ENCODE data around the gene CRACDL.

CRACDL gene

DNA sequence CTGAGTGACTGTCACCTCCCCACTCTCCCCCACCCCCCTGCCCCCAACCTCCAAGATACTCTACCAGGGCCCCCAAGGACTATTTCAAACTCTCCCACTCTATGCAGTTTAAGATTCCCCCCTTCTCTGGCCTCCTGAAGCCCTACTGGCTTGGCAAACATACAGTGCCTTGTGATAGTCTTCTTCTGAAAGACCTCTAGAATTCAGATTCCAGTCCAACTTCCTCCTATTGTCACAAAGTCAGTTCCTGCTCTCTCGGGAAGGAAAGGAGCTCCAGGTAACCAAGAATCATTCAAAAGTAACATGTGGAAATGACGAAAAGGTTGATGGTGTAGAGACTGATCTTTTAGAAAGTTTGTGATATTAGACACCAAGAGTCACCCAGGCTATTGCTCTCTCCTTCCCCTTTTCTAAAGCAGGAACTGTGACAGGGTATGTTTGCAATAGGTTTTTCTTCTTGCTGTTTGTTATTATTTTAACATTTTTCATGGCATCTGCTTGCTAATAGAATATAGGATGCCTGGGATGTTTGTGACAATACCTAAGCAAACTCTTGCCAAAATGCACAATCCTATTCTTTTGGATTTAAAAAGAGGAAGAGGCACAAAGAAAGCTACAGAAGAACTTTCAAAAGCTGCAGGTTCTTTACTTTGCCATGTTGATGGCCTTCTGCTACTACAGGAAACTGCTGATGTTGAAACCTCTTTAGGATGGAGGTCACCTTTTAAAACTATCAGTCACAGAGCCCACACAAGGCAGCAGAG is 111.6 kb downstream of the CRACDL start:
- TF ChIP-seq, protein P1, sequence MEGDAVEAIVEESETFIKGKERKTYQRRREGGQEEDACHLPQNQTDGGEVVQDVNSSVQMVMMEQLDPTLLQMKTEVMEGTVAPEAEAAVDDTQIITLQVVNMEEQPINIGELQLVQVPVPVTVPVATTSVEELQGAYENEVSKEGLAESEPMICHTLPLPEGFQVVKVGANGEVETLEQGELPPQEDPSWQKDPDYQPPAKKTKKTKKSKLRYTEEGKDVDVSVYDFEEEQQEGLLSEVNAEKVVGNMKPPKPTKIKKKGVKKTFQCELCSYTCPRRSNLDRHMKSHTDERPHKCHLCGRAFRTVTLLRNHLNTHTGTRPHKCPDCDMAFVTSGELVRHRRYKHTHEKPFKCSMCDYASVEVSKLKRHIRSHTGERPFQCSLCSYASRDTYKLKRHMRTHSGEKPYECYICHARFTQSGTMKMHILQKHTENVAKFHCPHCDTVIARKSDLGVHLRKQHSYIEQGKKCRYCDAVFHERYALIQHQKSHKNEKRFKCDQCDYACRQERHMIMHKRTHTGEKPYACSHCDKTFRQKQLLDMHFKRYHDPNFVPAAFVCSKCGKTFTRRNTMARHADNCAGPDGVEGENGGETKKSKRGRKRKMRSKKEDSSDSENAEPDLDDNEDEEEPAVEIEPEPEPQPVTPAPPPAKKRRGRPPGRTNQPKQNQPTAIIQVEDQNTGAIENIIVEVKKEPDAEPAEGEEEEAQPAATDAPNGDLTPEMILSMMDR (IDR thresholded peaks at IDR 0.05) = no peak

DNA sequence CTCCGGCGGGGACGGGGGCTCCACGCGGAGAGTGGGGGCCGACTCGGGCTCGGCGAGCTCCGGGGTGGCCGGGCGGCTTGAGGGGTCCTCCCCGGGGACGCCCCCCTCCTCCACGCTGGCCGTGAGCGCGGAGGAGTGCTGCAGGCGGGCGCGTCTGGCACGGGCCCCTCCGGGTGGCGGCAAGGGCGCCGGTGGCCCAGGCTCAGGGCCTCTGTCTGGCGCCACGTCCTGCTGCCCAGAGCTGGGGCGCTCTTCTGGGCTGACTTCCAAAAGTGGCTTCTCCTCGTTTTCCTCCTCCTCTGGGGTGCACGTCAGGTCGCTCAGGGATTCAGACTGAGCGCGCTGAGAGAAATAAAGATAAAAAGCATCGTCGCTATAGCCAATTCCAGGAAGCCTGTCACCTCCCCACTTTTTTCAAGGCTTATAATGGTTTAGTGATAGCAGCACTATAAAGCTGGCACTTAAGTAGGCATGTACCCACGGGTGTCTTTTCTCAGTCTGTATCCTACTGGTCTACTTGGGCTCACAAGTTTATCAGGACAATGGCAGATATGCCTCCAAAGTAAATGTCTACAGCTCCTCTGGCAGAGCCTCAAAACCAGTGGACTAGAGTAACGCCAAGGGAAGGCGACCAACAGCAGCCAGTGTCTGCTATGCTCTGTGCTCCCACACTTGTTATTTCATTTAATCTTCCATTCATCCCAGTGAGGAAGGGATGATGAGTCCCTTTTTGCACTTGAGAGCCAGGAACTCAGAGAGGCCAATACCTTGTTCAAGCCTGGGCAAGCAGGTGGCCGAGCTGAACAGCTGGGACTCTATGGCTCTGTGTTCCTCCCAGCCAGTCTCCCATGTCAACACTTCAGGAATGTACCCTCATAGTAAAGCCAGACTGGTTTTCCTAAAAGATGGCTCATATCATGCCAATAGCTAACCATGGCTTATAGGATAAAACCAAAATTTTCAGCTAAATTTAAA is 112.5 kb downstream of the CRACDL start:
- TF ChIP-seq, protein P1 (IDR thresholded peaks at IDR 0.05) = no peak

DNA sequence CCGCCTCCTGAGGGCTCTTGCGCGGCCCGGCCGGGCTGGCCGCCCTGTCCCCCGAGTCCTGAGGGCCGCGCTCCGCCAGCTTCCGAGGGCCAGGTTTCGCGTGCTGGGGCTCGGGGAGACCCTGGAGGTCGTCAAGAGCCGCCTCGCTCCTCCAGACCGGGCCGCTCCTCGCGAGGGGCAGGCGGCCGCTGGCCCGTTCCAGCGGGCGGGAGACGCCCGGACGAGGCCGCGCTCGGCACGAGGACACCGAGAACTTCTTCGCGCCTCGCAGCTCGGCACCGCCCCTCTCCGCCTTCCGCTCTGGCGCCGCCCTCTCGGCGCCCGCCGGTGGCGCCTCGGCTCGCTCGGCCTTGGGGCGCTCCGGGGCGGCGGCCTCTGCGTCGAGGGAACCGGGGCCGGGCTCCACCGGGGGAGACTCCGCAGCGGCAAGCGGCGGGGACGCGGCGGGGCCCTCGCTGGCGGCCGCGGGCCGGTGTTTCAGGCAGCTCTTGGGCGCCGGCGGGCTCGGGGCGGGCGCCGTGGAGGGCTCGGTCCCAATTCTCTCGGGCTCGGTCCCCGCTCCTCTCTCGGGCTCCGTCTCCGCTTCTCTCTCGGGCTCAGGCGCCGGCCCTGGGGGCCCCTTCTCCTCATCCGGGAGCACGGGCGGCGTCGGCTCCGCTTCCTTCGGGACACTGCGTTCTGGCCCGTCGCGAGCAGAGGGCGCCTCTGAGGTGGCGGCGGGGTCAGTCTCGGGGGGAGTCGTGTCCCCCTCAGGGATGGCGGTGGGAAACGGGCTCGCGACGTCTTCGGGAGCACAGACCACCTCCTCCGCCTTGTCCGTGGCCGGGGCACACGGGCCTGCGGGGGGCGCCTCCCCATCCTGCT is 113.5 kb downstream of the CRACDL start:
- TF ChIP-seq, protein P1 (IDR thresholded peaks at IDR 0.05) = no peak

DNA sequence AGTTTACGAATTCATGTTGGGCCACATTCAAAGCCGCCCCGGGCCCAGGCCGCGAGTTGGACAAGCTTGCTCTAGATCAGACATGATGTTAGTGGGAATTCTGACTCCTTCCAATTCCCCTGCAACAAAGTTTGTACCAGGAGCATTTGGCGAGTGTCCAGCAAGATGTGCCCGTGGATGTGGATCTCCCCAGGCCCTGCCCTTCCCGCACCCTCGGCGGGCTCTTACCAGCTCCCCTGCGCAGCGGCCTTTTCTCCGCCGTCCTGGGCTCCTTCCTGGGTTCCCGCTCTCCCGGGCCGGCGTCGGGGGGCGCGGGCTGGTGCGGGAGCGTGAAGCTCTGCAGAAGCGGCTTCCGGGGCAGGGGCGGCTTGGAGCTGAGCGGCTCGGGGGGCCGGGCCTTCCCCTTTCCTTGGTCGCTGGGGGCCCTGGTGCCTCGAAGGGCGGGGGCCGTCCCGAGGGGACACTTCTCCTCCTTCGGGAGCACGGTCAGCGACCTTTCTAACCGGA is 114.3 kb downstream of the CRACDL start:
- TF ChIP-seq, protein P1 (IDR thresholded peaks at IDR 0.05) = no peak

DNA sequence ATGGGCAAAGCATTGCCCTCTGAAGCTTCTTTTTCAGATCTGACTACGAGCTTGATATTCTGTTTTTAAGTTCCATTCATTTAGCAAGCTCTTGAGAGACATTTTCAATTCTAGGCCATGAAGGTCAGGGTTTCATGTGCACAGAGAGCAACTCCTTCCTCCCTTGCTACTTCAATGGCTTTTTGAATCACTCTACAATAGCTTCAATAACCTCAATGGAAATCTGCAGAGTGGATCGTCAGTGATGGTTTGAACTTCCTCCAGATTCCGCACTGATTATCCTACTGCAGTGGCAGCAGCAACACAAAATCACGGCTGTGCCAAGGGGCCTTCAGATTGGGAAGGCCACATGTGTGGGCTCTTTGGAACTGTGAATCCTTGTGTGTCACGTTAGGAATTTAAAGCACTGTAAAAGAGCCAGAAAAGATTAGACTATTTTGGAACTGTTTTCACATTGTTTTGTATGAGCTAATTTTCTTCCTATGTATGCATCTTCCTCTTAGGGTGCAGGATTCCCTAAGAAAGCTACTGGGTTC is 116.7 kb downstream of the CRACDL start:
- TF ChIP-seq, protein P1 (IDR thresholded peaks at IDR 0.05) = no peak

DNA sequence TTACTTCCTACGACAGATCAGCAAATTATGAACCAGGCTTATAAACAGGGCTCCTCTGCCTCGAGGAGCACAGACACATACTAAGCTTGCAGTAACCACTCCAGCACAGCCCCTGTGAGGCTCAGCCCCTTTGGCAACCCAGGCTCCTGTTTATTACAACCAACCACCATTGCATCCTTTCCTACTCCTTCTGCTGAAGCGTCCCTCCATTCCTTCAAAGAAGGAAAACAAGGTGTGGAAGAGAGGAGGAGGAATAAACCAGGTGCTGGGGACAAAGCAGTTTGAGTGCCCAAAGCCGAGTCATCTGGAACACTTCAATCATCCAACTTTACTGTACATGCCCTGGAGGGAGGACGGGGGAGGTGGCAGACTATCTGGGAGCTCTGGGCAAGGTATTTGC is 117.9 kb downstream of the CRACDL start:
- TF ChIP-seq, protein P1 (IDR thresholded peaks at IDR 0.05) = no peak
